WERI-Rb-1 (cell line): Measurements from ENCODE around the gene PDE3A.

Experiments
- DNase-seq: peaks from one replicate; pipeline ENCODE4 v3.0.0-alpha.2; 2020
- H3K27ac ChIP-seq: fragments of 250-450 bp; sonication (Bioruptor Pico); 2 replicates; pipeline ENCODE4 v1.5.1; 2020; ENCODE audit warnings: mild to moderate bottlenecking, moderate library complexity
- H3K27me3 ChIP-seq: fragments of 250-450 bp; sonication (Bioruptor Pico); 2 replicates; pipeline ENCODE4 v1.5.1; 2021; ENCODE audit warnings: mild to moderate bottlenecking, low read depth, moderate library complexity; ENCODE audit not compliant: insufficient read depth, severe bottlenecking
- H3K36me3 ChIP-seq: fragments of 250-450 bp; sonication (Bioruptor Pico); 2 replicates; pipeline ENCODE4 v1.5.1; 2020; ENCODE audit warnings: mild to moderate bottlenecking, moderate library complexity
- H3K4me3 ChIP-seq: 2 replicates; pipeline ENCODE4 v1.5.1; 2011; ENCODE audit warnings: low read depth, mild to moderate bottlenecking, control low read depth, low read length
- H3K9me3 ChIP-seq: fragments of 250-450 bp; sonication (Bioruptor Pico); 2 replicates; pipeline ENCODE4 v1.5.1; 2021; ENCODE audit warnings: mild to moderate bottlenecking, moderate library complexity; ENCODE audit not compliant: severe bottlenecking
- TF ChIP-seq, protein P1 (sequence below): IDR thresholded peaks from 2 replicates; pipeline ENCODE4 v1.5.1; 2011; ENCODE audit warnings: low read depth, mild to moderate bottlenecking, control low read depth, inconsistent platforms, low read length

The PDE3A gene

DNA sequence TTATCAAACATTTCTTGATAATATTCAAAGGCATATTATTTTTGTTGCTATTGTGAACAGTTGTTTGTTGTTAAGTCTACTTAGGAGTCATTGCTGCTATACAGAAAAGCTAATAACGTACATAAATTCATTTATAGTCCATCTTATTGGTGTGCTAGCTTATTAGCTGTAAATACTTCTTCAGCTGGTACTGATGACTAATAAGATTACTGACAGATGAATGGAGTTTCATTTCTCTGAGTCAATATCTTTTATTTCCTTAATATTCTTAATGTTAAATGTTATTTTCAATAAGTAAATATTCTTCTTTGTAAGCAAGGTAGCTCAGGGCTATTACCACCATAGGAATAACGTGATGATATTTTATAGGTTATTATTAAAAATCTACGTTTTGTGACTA lies 187.4 kb downstream of the PDE3A start:
- no peak overlapping the region for H3K4me3 ChIP-seq
- H3K27ac ChIP-seq, result no peak overlapping the region
- TF ChIP-seq, protein P1, sequence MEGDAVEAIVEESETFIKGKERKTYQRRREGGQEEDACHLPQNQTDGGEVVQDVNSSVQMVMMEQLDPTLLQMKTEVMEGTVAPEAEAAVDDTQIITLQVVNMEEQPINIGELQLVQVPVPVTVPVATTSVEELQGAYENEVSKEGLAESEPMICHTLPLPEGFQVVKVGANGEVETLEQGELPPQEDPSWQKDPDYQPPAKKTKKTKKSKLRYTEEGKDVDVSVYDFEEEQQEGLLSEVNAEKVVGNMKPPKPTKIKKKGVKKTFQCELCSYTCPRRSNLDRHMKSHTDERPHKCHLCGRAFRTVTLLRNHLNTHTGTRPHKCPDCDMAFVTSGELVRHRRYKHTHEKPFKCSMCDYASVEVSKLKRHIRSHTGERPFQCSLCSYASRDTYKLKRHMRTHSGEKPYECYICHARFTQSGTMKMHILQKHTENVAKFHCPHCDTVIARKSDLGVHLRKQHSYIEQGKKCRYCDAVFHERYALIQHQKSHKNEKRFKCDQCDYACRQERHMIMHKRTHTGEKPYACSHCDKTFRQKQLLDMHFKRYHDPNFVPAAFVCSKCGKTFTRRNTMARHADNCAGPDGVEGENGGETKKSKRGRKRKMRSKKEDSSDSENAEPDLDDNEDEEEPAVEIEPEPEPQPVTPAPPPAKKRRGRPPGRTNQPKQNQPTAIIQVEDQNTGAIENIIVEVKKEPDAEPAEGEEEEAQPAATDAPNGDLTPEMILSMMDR, result no peak
- H3K9me3 ChIP-seq, result no peaks in the 10 kb centered on the region
- H3K36me3 ChIP-seq, result no peaks in the 10 kb centered on the region
- no peaks in the 10 kb centered on the region for H3K27me3 ChIP-seq
- DNase-seq, result no peak

DNA sequence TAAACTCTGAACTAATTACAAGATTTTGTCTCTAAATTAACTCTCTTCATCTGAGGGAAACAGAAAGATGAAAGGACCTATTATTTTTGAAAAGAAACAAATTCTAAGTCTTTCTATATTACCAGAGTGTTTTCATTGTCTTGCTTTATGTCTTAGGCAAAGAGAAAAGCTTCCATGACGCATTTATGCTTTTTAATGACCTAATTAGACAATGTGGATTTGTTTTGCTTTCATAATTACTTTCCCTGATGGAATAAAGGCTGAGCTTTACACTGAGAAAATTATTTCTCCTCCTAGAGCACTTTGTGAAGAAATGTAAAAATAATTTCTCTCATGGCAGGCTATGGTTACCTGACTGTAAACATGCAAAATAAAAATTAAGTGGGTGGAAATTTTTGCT lies 188.8 kb downstream of the PDE3A start:
- H3K4me3 ChIP-seq, result no peak overlapping the region
- no peak for DNase-seq
- no peaks in the 10 kb centered on the region for H3K36me3 ChIP-seq
- H3K27ac ChIP-seq, result no peak overlapping the region
- TF ChIP-seq, protein P1, result no peak
- H3K9me3 ChIP-seq, result no peaks in the 10 kb centered on the region
- H3K27me3 ChIP-seq, result no peaks in the 10 kb centered on the region

DNA sequence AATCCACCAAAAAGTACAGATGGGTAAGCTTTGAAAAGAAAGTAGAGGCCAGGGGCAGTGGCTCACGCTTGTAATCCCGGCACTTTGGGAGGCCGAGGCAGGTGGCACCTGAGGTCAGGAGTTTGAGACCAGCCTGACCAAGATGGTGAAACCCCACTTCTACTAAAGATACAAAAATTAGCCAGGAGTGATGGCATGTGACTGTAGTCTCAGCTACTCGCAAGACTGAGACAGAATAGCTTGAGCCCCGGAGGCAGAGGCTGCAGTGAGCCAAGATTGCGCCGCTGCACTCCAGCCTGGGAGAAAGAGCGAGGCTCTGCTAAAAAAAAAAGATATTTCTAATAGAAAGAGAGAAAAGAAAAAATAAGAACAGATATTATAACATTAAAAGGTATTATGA lies 192.6 kb downstream of the PDE3A start:
- Histone ChIP-seq H3K9me3 (no peaks in the 10 kb centered on the region), H3K36me3 (no peaks in the 10 kb centered on the region), H3K27ac (no peak overlapping the region), H3K27me3 (no peaks in the 10 kb centered on the region), H3K4me3 (no peak overlapping the region)
- DNase-seq, result no peak
- TF ChIP-seq, protein P1, result no peak

DNA sequence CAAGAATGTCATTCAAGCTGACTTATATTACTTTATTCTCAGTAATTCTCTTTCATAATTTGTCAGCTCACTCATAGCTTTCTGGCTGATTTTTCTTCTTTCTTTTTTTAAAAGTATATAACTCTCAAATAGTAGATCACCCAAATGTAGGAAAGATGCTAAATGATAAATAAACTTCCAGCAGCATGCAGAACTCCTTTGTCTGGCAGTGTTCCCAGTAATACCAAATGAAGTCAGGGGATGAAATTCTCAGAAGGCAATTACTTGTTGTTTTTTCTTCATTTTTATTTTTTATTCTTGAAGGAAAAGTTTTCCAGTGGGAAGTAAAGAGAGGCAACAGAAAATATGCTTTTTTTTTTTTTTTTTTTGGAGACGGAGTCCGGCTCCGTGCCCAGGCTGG lies 193.5 kb downstream of the PDE3A start:
- no peaks in the 10 kb centered on the region for H3K36me3 ChIP-seq
- H3K27ac ChIP-seq, result no peak overlapping the region
- no peaks in the 10 kb centered on the region for H3K9me3 ChIP-seq
- no peak for DNase-seq
- no peak overlapping the region for H3K4me3 ChIP-seq
- H3K27me3 ChIP-seq, result no peaks in the 10 kb centered on the region
- TF ChIP-seq, protein P1, result no peak

DNA sequence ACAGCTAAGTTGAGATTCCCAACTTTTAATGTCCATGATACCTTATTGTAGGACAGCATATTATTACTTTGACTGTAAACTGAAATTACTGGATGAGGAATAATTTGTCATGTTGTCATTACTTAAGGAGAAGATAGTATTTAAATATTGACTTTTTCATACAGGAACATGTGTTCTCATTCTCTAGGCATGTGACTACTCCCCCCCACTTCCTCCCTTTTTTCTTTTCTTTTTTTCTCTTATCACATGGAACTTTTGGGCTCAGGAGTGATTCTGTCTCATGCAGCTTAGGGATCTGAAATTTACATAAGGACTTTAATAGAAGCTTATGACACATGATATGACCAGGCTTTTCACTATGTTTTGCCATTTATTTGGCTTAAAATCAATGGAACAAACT lies 199.1 kb downstream of the PDE3A start:
- no peak for DNase-seq
- Histone ChIP-seq H3K9me3 (no peaks in the 10 kb centered on the region), H3K27me3 (no peaks in the 10 kb centered on the region), H3K36me3 (no peaks in the 10 kb centered on the region), H3K27ac (no peak overlapping the region), H3K4me3 (no peak overlapping the region)
- TF ChIP-seq, protein P1, result no peak

DNA sequence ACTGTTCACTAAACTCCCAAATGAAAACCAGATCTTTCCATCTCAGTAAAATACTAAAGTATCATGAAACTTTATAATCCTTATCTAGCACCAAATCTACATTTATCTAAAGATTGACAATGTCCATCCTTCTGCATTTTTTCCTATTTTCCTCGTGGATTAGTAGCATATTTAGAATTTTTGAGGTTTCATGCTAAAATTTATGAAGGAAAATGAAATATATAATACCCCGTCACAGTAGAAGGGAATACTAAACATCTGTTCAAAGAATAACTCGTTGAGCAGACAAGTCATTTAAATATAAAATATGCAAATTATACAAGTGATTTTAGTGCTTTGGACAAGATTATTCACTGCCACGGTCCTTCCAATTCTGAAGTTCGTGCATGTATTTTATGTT lies 204.1 kb downstream of the PDE3A start:
- TF ChIP-seq, protein P1, result no peak
- no peaks in the 10 kb centered on the region for H3K36me3 ChIP-seq

More for the DNA sequence above, 204.1 kb downstream of the PDE3A start:
- no peak for DNase-seq
- H3K9me3 ChIP-seq, result no peaks in the 10 kb centered on the region
- no peak overlapping the region for H3K4me3 ChIP-seq
- H3K27me3 ChIP-seq, result no peaks in the 10 kb centered on the region
- H3K27ac ChIP-seq, result no peak overlapping the region
